Activated CD4-positive, alpha-beta T cell treated with anti-CD3 and anti-CD28 coated beads, Interleukin-2, Interleukin-4, amounts not matched to agents 100 ng/mL and 50 ng/mL, durations not matched to agents 16 hours and 8 hours (primary cell): Measurements from ENCODE around the gene KRT40.
"Not testable (repeated sequence)": the region's sequence is repeated elsewhere in the genome, so short reads cannot be mapped to it uniquely, and the experiment has no call there.

Experiments
- DNase-seq: peaks from one replicate; pipeline ENCODE4 v3.0.0-alpha.2; 2020; ENCODE audit warnings: low spot score

KRT40 gene

GRCh38 chr17:40984226-40984625 lies at the start of gene KRT40:
KRT40 (minus strand) TSS chr17:40984326; CDS start chr17:40984273, 53 bp downstream.
- no peak for DNase-seq

DNA sequence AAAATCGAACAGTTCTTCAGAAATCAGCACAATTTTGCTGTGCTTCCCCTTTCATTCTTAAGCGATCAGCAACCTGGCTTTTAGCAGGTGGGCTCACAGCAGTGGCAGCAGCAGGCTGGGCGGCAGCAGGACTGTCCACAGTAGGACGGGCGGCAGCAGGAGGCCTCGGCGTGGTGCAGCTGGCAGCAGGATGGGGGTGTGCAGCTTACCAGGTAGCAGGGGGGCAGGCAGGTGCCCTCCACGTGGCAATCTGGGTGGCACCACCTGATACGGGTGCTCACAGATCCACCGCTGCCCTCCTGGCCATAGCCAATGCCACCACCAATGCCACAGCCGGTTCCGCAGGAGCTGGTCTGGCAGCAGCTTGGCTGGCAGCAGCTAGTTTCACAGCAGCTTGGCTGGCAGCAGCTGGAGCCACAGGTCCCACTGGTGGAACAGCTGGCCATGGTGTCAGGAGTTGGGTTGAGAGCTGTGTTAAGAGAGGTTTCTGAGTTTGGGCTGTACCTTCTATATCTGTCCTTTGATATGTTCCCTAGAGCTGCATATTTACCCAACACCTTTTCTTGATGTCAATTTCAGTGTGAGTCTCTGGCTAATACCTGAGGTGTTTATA lies 45.6 kb upstream of the KRT40 start, which contains the start of gene KRTAP1-4:
Gene KRTAP1-4 (minus strand): TSS at position 563 of the 613 bp plus-strand sequence. CDS start 117 bp downstream, at position 446.
- no peak for DNase-seq

DNA sequence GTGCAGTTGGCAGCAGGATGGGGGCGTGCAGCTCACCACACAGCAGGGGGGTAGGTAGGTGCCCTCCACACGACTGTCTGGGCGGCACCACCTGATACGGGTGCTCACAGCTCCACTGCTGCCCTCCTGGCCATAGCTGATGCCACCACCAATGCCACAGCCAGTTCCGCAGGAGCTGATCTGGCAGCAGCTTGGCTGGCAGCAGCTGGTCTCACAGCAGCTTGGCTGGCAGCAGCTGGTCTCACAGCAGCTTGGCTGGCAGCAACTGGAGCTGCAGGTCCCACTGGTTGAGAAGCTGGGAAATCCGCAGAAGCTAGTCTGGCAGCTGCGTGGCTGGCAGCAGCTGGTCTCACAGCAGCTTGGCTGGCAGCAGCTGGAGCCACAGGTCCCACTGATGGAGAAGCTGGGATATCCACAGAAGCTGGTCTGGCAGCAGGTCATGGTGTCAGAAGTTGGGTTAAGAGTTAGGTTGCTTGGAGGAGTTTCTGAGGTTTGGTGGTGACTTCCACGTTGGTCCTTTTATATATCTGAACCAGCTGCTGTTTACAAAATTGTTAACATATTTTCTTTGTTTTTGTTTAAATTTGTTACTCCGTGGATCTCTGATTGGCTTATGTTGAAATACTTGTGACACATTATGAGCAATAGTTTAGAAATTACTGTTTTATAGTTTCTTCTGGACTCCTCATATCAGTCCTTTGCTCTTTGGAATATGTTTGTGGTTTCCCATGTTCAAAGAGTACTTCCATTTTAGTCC lies 42.8 kb upstream of the KRT40 start, which contains the start of gene KRTAP1-5:
Gene KRTAP1-5 (minus strand): TSS at position 494 of the 757 bp plus-strand sequence. CDS start 53 bp downstream, at position 441.
- no peak for DNase-seq

DNA sequence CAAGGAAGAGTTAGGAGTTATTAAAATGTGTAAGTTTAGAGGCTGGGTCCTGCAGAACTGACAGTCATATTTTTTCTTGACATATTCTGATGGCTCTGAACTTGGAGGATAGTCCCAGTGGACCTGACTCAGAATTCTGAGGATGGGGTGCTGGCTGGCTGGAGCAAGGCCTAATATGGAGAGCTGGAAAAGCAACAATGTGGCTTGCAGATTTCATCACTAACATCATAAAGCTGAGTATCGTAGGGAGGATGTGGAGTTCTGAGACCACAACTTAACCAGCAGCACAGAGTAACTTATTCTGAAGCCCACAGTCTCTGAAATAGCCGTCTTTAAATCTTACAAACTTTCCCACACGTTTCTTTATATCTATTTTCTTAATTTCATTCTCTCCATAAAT lies 40.6 kb upstream of the KRT40 start:
- no peak for DNase-seq

DNA sequence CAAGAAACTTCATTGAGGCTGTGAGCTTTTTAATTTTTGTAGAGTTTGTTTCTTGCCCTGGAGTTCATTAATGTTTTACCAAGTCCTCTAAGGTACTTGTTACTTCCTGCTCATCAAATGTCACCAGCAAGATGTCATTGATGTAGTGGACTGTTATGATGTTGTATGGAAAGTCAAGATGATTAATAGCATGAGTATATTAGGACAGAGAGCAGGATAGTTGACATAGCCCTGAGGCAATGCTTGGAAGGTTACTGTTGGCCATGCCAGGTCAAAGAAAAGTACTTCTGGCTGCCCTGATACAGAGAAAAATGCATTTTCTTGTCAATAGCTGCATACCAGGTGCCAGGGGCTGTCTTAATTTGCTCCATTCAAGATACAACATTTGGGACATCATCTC lies 36.2 kb upstream of the KRT40 start:
- no peak for DNase-seq

- no peak for DNase-seq
Observed at GRCh38 chr17:41019415-41019814, 35.3 kb upstream of the KRT40 start.

GRCh38 chr17:41018541-41018940 lies 34.4 kb upstream of the KRT40 start:
- DNase-seq = no peak

- DNase-seq = no peak
Observed at GRCh38 chr17:41016578-41017215, 32.6 kb upstream of the KRT40 start.

GRCh38 chr17:41015454-41015853 lies 31.3 kb upstream of the KRT40 start:
- no peak for DNase-seq

- no peak for DNase-seq
Observed at GRCh38 chr17:41013606-41014005, 29.5 kb upstream of the KRT40 start.

- DNase-seq = no peak
Observed at GRCh38 chr17:41013181-41013580, 29.1 kb upstream of the KRT40 start.

GRCh38 chr17:41012326-41013120 lies 28.4 kb upstream of the KRT40 start:
- no peak for DNase-seq

- no peak for DNase-seq
Observed at GRCh38 chr17:41010441-41010840, 26.3 kb upstream of the KRT40 start.

GRCh38 chr17:41009936-41010335 lies 25.8 kb upstream of the KRT40 start:
- no peak for DNase-seq

- no peak for DNase-seq
Observed at GRCh38 chr17:41009301-41009760, 25.2 kb upstream of the KRT40 start.

GRCh38 chr17:41008811-41009210 lies 24.7 kb upstream of the KRT40 start, which contains the start of gene KRTAP3-1:
KRTAP3-1 (minus strand) TSS chr17:41009128; CDS start chr17:41009074, 54 bp downstream.
- no peak for DNase-seq

GRCh38 chr17:41004397-41004796 lies 20.3 kb upstream of the KRT40 start:
- DNase-seq = no peak

DNA sequence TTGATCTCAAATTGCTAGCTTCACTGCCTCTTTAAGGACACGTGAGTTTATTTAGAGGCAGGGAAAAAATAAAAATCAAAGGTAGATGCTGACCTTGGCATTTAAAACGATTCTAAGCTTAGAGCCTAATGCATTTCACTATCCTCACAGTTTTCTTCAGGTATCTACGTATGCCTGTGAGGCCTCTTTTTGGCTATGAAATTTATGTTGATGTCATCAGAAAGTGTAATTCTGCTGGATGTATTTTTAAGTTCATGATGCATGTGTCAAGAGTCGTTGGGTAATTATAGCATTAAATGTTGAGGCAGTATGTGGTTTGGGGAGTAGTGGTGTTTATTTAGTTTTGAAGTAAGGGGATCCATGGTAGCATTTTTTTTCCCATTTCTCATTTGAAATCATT lies 19.8 kb upstream of the KRT40 start:
- no peak for DNase-seq

DNA sequence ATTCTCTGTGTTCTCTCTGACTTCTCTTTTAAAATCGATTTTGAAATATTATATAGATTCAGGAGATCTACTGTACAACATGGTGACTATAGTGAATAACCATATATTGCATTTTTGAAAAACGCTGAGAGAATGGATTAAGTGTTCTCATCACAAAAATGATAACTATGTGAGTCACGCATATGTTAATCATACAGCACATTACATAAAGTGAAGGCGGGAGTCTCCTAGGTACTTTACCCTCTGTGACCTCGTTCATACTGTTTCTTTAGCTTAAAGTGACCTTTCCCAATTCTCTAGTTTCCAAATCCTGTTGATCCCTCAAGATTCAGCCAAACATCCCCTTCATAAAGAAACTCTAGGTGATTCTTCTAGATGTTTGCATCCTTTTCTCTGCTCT lies 18.7 kb upstream of the KRT40 start:
- no peak for DNase-seq

DNA sequence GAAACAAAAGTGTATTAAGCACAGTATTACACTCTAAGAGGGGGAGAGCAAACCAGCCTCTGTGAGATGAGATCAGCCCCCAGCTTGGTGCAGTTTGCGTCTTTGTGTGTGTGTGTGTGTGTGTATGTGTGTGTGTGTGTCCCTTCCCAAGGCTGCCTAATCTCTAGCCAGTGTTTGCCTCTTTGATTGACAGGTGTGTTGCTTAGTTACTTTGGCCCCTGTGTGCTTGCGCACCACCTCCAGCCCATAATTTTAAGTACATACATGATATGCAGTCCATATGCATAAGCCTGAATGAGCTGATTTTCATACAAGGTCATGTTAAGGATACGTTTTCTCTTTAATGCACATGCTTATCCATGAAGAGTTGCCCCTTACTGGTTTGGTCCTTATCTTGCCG lies 17.7 kb upstream of the KRT40 start:
- DNase-seq = no peak

- DNase-seq = not testable (repeated sequence)
Observed at GRCh38 chr17:40999563-40999962, 15.4 kb upstream of the KRT40 start, which contains the start of gene KRTAP3-2. KRTAP3-2 (minus strand) TSS chr17:40999906; CDS start chr17:40999853, 53 bp downstream.

DNA sequence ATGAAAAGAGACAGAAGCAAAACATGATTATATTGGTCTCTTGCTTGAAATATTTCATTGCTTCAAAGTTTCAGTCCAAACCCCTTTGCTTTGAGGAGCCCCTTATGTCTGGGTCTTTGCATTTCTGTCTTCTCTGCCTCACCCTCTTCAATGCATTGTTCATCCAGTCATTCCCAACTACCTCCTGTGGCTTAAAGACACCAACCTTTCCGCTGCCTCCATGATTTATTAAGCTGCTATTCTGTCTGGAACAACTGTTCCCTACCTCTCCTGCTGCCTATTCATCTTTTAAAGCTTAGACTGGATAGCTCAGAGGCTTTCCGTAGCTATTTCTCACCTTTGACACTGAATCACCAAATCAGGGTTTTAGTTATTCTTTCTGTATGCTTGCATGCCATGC lies 13.2 kb upstream of the KRT40 start:
- DNase-seq = no peak
